Activated CD4-positive, alpha-beta memory T cell treated with anti-CD3 and anti-CD28 coated beads for 36 hours (primary cell): ENCODE data around the gene HSD17B1. TPM values are rescaled to one million over a fixed set of nuclear protein-coding genes. Genes with fewer than 3 reads are reported as not detected.
"Not testable (repeated sequence)": the region's sequence is repeated elsewhere in the genome, so short reads cannot be mapped to it uniquely, and the experiment has no call there.

Source experiments
- CTCF ChIA-PET: fragments of 350-600 bp; sonication (Branson Sonifier 250); formaldehyde crosslinking; loops from one replicate; lab custom pipeline; 2021; ENCODE audit warnings: antibody characterized with exemption, inconsistent platforms; lab: Charles Lee
- POLR2A ChIA-PET: fragments of 350-600 bp; sonication (Branson Sonifier 250); formaldehyde crosslinking; loops from one replicate; lab custom pipeline; 2021; ENCODE audit warnings: antibody characterized with exemption; lab: Charles Lee
- DNase-seq: peaks from one replicate; pipeline ENCODE4 v3.0.0-alpha.2; 2020
- H3K27ac Mint-ChIP-seq: one replicate; pipeline ENCODE4 v1.8.0; 2021; ENCODE audit warnings: mixed read lengths
- H3K27me3 Mint-ChIP-seq: one replicate; pipeline ENCODE4 v1.8.0; 2021; ENCODE audit warnings: mixed read lengths
- H3K36me3 Mint-ChIP-seq: one replicate; pipeline ENCODE4 v1.8.0; 2021; ENCODE audit warnings: mixed read lengths
- H3K4me1 Mint-ChIP-seq: one replicate; pipeline ENCODE4 v1.8.0; 2021; ENCODE audit warnings: low read depth, mixed read lengths
- H3K4me3 Mint-ChIP-seq: one replicate; pipeline ENCODE4 v1.8.0; 2021; ENCODE audit warnings: mild to moderate bottlenecking, mixed read lengths
- H3K9me3 Mint-ChIP-seq: one replicate; pipeline ENCODE4 v1.8.0; 2021; ENCODE audit warnings: mixed read lengths
- intact Hi-C: fragments of 100-400 bp; cut with micrococcal nuclease; formaldehyde crosslinking; loops from one replicate; pipeline ENCODE4 v1.15.1; 2023
- total RNA-seq, 2 experiments: library from RNA; stranded (reverse); gene quantifications; one replicate each; pipeline ENCODE4 v1.2.3, GENCODE V29; 2021

Gene HSD17B1
- total RNA-seq, 2 experiments from 2014 or later = 0.44 to 0.52 TPM

GRCh38 chr17:42553161-42553818, 567 bp downstream of the HSD17B1 start:
- H3K36me3 Mint-ChIP-seq = no peaks in the 10 kb centered on the region
- H3K4me1 Mint-ChIP-seq = peaks cover 15% of the 10 kb centered on the region
- no peaks in the 10 kb centered on the region for H3K27me3 Mint-ChIP-seq
- POLR2A ChIA-PET = interaction anchor here (0.9 kb wide), 2 partner anchors 10 to 13 kb away, joined by 3 read pairs; partner anchors contain the start of gene MLX
- H3K4me3 Mint-ChIP-seq = peak overlapping the region; percentile 87
- CTCF ChIA-PET = interaction anchor here (0.9 to 2.2 kb wide), 4 partner anchors 14 to 36 kb away, joined by 3 to 10 read pairs (median 6); partner anchors contain the start of gene PSMC3IP
- intact Hi-C loops = no loop called here
- no peaks in the 10 kb centered on the region for H3K9me3 Mint-ChIP-seq
- DNase-seq = no peak
- peak overlapping the region; percentile 13 for H3K27ac Mint-ChIP-seq

- intact Hi-C loops = no loop called here
- CTCF ChIA-PET = interaction anchor here (0.9 to 2.2 kb wide), 8 partner anchors 12 to 36 kb away, joined by 3 to 10 read pairs (median 6); partner anchors contain the start of genes MLX, NAGLU and PSMC3IP
- POLR2A ChIA-PET = interaction anchor here (0.8 to 1.5 kb wide), 4 partner anchors 9 to 18 kb away, joined by 3 to 6 read pairs (median 4); partner anchors contain the start of genes MLX and NAGLU
- Mint-ChIP-seq H3K27me3 (no peaks in the 10 kb centered on the region), H3K27ac (peak overlapping the region; percentile 85), H3K4me3 (peak overlapping the region; percentile 87), H3K36me3 (no peaks in the 10 kb centered on the region), H3K9me3 (no peaks in the 10 kb centered on the region), H3K4me1 (peaks cover 14% of the 10 kb centered on the region)
- peak; percentile 37 for DNase-seq
Observed at GRCh38 chr17:42553866-42554249, 1.1 kb downstream of the HSD17B1 start.

- H3K4me3 Mint-ChIP-seq = peak overlapping the region; percentile 87
- H3K9me3 Mint-ChIP-seq = no peaks in the 10 kb centered on the region
- POLR2A ChIA-PET = interaction anchor here (0.6 to 1.5 kb wide), 8 partner anchors 9 to 51 kb away, joined by 3 to 6 read pairs (median 3); partner anchors contain the start of genes MLX, NAGLU and PSMC3IP
- peaks cover 9% of the 10 kb centered on the region for H3K4me1 Mint-ChIP-seq
- H3K27ac Mint-ChIP-seq = peak overlapping the region; percentile 85
- DNase-seq = peak; percentile 86
- H3K27me3 Mint-ChIP-seq = no peaks in the 10 kb centered on the region
- CTCF ChIA-PET = interaction anchor here (0.8 to 2.2 kb wide), 10 partner anchors 12 to 209 kb away, joined by 3 to 10 read pairs (median 4); partner anchors contain the start of genes MLX, NAGLU and PSMC3IP
- H3K36me3 Mint-ChIP-seq = no peaks in the 10 kb centered on the region
- intact Hi-C loops = no loop called here
Observed at GRCh38 chr17:42554250-42555121, 1.8 kb downstream of the HSD17B1 start.

GRCh38 chr17:42555122-42555622, 2.4 kb downstream of the HSD17B1 start:
- no peaks in the 10 kb centered on the region for H3K9me3 Mint-ChIP-seq
- peak overlapping the region; percentile 87 for H3K4me3 Mint-ChIP-seq
- no peaks in the 10 kb centered on the region for H3K36me3 Mint-ChIP-seq
- ChIA-PET POLR2A (interaction anchor here (0.6 to 1.5 kb wide), 6 partner anchors 13 to 50 kb away, joined by 3 to 6 read pairs (median 4); partner anchors contain the start of genes NAGLU and PSMC3IP), CTCF (interaction anchor here (0.8 to 2.2 kb wide), 7 partner anchors 11 to 209 kb away, joined by 3 to 10 read pairs (median 6); partner anchors contain the start of genes MLX, NAGLU and PSMC3IP)
- intact Hi-C loops = no loop called here
- peak overlapping the region; percentile 85 for H3K27ac Mint-ChIP-seq
- no peak for DNase-seq
- peaks cover 9% of the 10 kb centered on the region for H3K4me1 Mint-ChIP-seq
- H3K27me3 Mint-ChIP-seq = no peaks in the 10 kb centered on the region

GRCh38 chr17:42555961-42556617, 3.4 kb downstream of the HSD17B1 start:
- POLR2A ChIA-PET, CTCF ChIA-PET, DNase-seq, H3K4me3 Mint-ChIP-seq, intact Hi-C loops, H3K9me3 Mint-ChIP-seq, H3K27me3 Mint-ChIP-seq, H3K36me3 Mint-ChIP-seq, H3K27ac Mint-ChIP-seq: not testable (repeated sequence)
- H3K4me1 Mint-ChIP-seq = peaks cover 13% of the 10 kb centered on the region

- Mint-ChIP-seq H3K4me3 (no peak overlapping the region), H3K36me3 (peaks cover 7% of the 10 kb centered on the region)
Observed at GRCh38 chr17:42559075-42559474, 6.4 kb downstream of the HSD17B1 start.

GRCh38 chr17:42560246-42560645, 7.5 kb downstream of the HSD17B1 start:
- Mint-ChIP-seq H3K4me1 (peaks cover 31% of the 10 kb centered on the region), H3K27ac (no peak overlapping the region), H3K9me3 (no peaks in the 10 kb centered on the region), H3K36me3 (peaks cover 7% of the 10 kb centered on the region), H3K4me3 (no peak overlapping the region), H3K27me3 (no peaks in the 10 kb centered on the region)
- ChIA-PET CTCF (interaction anchor here (1.0 to 2.1 kb wide), 3 partner anchors 12 to 18 kb away, joined by 3 to 9 read pairs (median 4); partner anchors contain the start of gene PSMC3IP), POLR2A (no interaction called here)
- DNase-seq = no peak
- intact Hi-C loops = no loop called here

More at GRCh38 chr17:42559075-42559474, 6.4 kb downstream of the HSD17B1 start:
- ChIA-PET POLR2A (interaction anchor here (0.9 kb wide), 1 partner anchor 22 kb away, joined by 5 read pairs; no protein-coding TSS in a partner anchor), CTCF (interaction anchor here (1.0 to 2.1 kb wide), 4 partner anchors 10 to 41 kb away, joined by 3 to 9 read pairs (median 4); partner anchors contain the start of gene PSMC3IP)
- DNase-seq = no peak
- intact Hi-C loops = no loop called here
- H3K27me3 Mint-ChIP-seq = no peaks in the 10 kb centered on the region
- no peaks in the 10 kb centered on the region for H3K9me3 Mint-ChIP-seq
- H3K4me1 Mint-ChIP-seq = peaks cover 29% of the 10 kb centered on the region
- no peak overlapping the region for H3K27ac Mint-ChIP-seq

- H3K36me3 Mint-ChIP-seq = peaks cover 11% of the 10 kb centered on the region
- no peaks in the 10 kb centered on the region for H3K27me3 Mint-ChIP-seq
- peak within 1 kb of the TSS; percentile 93 for H3K4me3 Mint-ChIP-seq
- CTCF ChIA-PET = interaction anchor here (1.1 kb wide), 1 partner anchor 16 kb away, joined by 3 read pairs; no protein-coding TSS in a partner anchor
- H3K27ac Mint-ChIP-seq = peak within 1 kb of the TSS; percentile 84
- intact Hi-C loops = loop anchor here (1.0 to 2.0 kb wide), 2 partner anchors 15 to 47 kb away; partner anchors contain the start of genes PSMC3IP, RETREG3 and TUBG1
- no peaks in the 10 kb centered on the region for H3K9me3 Mint-ChIP-seq
- POLR2A ChIA-PET = no interaction called here
- DNase-seq = peak; percentile 96
- H3K4me1 Mint-ChIP-seq = peaks cover 38% of the 10 kb centered on the region
Observed at GRCh38 chr17:42561897-42562387, 9.2 kb downstream of the HSD17B1 start, which contains the start of gene COASY. COASY (plus strand) TSS chr17:42562148; CDS start chr17:42562623, 475 bp downstream.

- Mint-ChIP-seq H3K27me3 (no peaks in the 10 kb centered on the region), H3K4me1 (peaks cover 39% of the 10 kb centered on the region), H3K9me3 (no peaks in the 10 kb centered on the region), H3K4me3 (peak overlapping the region; percentile 93), H3K27ac (peak overlapping the region; percentile 84), H3K36me3 (peaks cover 11% of the 10 kb centered on the region)
- POLR2A ChIA-PET = interaction anchor here (0.7 to 1.1 kb wide), 3 partner anchors 8 to 15 kb away, joined by 3 to 4 read pairs (median 3); partner anchors contain the start of genes HSD17B1 and PSMC3IP
- CTCF ChIA-PET = interaction anchor here (1.0 to 1.1 kb wide), 2 partner anchors 16 to 340 kb away, joined by 3 to 4 read pairs; no protein-coding TSS in a partner anchor
- DNase-seq = peak; percentile 38
- intact Hi-C loops = loop anchor here (1.0 to 2.0 kb wide), 2 partner anchors 14 to 47 kb away; partner anchors contain the start of genes PSMC3IP, RETREG3 and TUBG1
Observed at GRCh38 chr17:42562388-42563142, 9.8 kb downstream of the HSD17B1 start.

- no peak for DNase-seq
- intact Hi-C loops = loop anchor here (2.0 kb wide), 1 partner anchor 14 kb away; the partner anchor contains the start of gene PSMC3IP
- CTCF ChIA-PET = interaction anchor here (0.7 to 1.1 kb wide), 3 partner anchors 9 to 340 kb away, joined by 3 to 4 read pairs (median 4); no protein-coding TSS in a partner anchor
- Mint-ChIP-seq H3K9me3 (no peaks in the 10 kb centered on the region), H3K36me3 (peaks cover 15% of the 10 kb centered on the region), H3K27ac (peak overlapping the region; percentile 84), H3K27me3 (no peaks in the 10 kb centered on the region), H3K4me3 (peak overlapping the region; percentile 93), H3K4me1 (peaks cover 42% of the 10 kb centered on the region)
- POLR2A ChIA-PET = interaction anchor here (0.7 to 1.1 kb wide), 4 partner anchors 9 to 78 kb away, joined by 3 to 4 read pairs (median 3); partner anchors contain the start of genes HSD17B1 and PSMC3IP
Observed at GRCh38 chr17:42563143-42563509, 10.4 kb downstream of the HSD17B1 start.
